ENCODE results near the gene UBC.

GRCh38 chr12:124877423-124877822, 37.0 kb downstream of the UBC start:
- no peak for TF ChIP-seq CTCF (IDR thresholded peaks at IDR 0.05)
- TF ChIP-seq POLR2A (IDR thresholded peaks at IDR 0.05; ENCODE audit: low read depth) = no peak

All from esophagus muscularis mucosa (tissue), 3 donors.